ENCODE results near the gene OBSCN.

The OBSCN gene

DNA sequence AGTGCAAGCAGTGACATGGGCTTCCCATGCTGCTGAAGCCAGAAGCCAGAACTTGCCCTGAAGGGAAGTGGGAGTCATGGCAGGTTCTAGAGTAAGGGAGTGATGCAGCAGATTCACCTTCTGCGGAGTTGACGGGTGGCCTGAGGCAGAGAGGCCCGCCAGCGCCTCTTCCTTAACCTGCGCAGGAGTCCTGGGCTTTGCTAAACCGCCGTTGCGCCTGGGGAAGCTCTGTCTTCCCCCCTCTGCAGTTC is 67.3 kb downstream of the OBSCN start:
- no peak overlapping the region for H3K4me2 ChIP-seq (ENCODE audit: low read length)
- TF ChIP-seq, protein P1, sequence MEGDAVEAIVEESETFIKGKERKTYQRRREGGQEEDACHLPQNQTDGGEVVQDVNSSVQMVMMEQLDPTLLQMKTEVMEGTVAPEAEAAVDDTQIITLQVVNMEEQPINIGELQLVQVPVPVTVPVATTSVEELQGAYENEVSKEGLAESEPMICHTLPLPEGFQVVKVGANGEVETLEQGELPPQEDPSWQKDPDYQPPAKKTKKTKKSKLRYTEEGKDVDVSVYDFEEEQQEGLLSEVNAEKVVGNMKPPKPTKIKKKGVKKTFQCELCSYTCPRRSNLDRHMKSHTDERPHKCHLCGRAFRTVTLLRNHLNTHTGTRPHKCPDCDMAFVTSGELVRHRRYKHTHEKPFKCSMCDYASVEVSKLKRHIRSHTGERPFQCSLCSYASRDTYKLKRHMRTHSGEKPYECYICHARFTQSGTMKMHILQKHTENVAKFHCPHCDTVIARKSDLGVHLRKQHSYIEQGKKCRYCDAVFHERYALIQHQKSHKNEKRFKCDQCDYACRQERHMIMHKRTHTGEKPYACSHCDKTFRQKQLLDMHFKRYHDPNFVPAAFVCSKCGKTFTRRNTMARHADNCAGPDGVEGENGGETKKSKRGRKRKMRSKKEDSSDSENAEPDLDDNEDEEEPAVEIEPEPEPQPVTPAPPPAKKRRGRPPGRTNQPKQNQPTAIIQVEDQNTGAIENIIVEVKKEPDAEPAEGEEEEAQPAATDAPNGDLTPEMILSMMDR (IDR thresholded peaks at IDR 0.05; ENCODE audit: low read length): no peak
- H3K9ac ChIP-seq (ENCODE audit: low read length): no peak overlapping the region
- H4K20me1 ChIP-seq (ENCODE audit: insufficient read depth, low read length): no peaks in the 10 kb centered on the region
- H3K4me1 ChIP-seq (ENCODE audit: insufficient read depth, low read length, severe bottlenecking): peaks cover 6% of the 10 kb centered on the region
- H3F3A ChIP-seq (ENCODE audit: insufficient read depth, low read length): no peaks in the 10 kb centered on the region
- H3K4me3 ChIP-seq (ENCODE audit: low read depth, low read length, poor library complexity, severe bottlenecking): no peak overlapping the region
- H3K27ac ChIP-seq (ENCODE audit: low read depth, low read length, poor library complexity, severe bottlenecking): no peak overlapping the region
- H2AFZ ChIP-seq (ENCODE audit: low read length): no peak overlapping the region
- no peaks in the 10 kb centered on the region for H3K27me3 ChIP-seq (ENCODE audit: insufficient read depth, low read length)
- H3K79me2 ChIP-seq (ENCODE audit: insufficient read depth, low read length): no peaks in the 10 kb centered on the region
- H3K36me3 ChIP-seq (ENCODE audit: insufficient read depth, low read length): no peaks in the 10 kb centered on the region
- no peaks in the 10 kb centered on the region for H3K9me3 ChIP-seq (ENCODE audit: low read length)
- no peaks in the 10 kb centered on the region for H3K9me2 ChIP-seq (ENCODE audit: low read depth, low read length)

DNA sequence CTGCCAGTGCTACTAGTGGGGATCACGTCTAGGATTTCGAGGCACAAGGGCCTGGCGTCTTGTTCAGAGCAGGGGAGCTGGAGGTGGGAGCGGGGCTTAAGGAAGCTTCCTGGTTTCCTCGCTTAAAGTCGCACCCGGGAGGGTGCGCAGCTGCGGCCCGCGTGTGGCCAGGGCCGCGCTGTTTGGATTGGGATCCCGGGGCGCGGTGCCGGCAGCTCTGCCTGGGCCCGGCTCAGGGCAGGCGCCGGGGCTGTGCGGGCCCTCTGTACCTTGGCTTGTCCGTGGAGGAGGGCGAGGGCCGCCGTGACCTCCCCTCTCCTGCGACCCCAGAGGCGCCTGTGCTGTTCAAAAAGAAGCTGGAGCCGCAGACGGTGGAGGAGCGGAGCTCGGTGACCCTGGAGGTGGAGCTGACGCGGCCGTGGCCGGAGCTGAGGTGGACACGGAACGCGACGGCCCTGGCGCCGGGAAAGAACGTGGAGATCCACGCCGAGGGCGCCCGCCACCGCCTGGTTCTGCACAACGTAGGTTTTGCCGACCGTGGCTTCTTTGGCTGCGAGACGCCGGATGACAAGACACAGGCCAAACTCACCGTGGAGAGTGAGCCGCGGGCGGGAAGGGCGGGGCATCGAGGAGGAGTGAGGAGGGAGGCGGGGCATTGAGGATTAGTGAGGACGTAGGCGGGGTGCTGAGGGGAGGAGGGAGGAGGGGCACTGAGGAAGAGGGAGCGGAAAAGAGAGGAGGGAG is 67.8 kb downstream of the OBSCN start:
- H2AFZ ChIP-seq (ENCODE audit: low read length): no peak overlapping the region
- peak overlapping the region; percentile 45 for H3K4me3 ChIP-seq (ENCODE audit: low read depth, low read length, poor library complexity, severe bottlenecking)
- no peaks in the 10 kb centered on the region for H3K36me3 ChIP-seq (ENCODE audit: insufficient read depth, low read length)
- H3K27ac ChIP-seq (ENCODE audit: low read depth, low read length, poor library complexity, severe bottlenecking): no peak overlapping the region
- peak overlapping the region; percentile 51 for H3K4me2 ChIP-seq (ENCODE audit: low read length)
- peaks cover 6% of the 10 kb centered on the region for H3K4me1 ChIP-seq (ENCODE audit: insufficient read depth, low read length, severe bottlenecking)
- no peaks in the 10 kb centered on the region for H3K79me2 ChIP-seq (ENCODE audit: insufficient read depth, low read length)
- no peak overlapping the region for H3K9ac ChIP-seq (ENCODE audit: low read length)
- no peaks in the 10 kb centered on the region for H3K27me3 ChIP-seq (ENCODE audit: insufficient read depth, low read length)
- no peaks in the 10 kb centered on the region for H4K20me1 ChIP-seq (ENCODE audit: insufficient read depth, low read length)
- no peaks in the 10 kb centered on the region for H3K9me2 ChIP-seq (ENCODE audit: low read depth, low read length)
- no peaks in the 10 kb centered on the region for H3K9me3 ChIP-seq (ENCODE audit: low read length)
- TF ChIP-seq, protein P1 (IDR thresholded peaks at IDR 0.05; ENCODE audit: low read length): no peak
- TF ChIP-seq EZH2 (IDR thresholded peaks at IDR 0.05; ENCODE audit: borderline replicate concordance, low read length): no peak
- no peaks in the 10 kb centered on the region for H3F3A ChIP-seq (ENCODE audit: insufficient read depth, low read length)

DNA sequence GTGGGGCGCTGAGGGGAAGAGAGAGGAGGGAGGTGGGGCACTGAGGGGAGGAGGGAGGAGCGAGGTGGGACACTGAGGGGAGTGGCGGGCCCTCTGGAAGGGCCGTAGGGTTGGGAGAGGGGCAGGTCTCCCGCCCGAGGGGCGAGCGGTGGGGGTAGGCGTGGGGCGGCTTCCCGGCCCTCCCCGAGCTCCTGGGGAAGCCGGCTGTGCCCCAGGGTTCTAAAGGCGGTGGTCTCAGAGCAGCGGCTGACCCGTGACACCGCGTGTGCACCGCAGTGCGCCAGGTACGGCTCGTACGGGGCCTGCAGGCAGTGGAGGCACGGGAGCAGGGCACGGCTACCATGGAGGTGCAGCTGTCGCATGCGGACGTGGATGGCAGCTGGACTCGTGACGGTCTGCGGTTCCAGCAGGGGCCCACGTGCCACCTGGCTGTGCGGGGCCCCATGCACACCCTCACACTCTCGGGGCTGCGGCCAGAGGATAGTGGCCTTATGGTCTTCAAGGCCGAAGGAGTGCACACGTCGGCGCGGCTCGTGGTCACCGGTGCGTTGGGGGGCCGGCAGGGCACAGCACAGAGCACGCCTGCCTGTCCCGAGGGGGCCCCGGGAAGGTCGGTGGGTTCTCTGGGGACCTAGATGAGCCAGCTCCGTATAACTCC is 68.5 kb downstream of the OBSCN start:
- no peak overlapping the region for H3K27ac ChIP-seq (ENCODE audit: low read depth, low read length, poor library complexity, severe bottlenecking)
- H3F3A ChIP-seq (ENCODE audit: insufficient read depth, low read length): no peaks in the 10 kb centered on the region
- H3K9ac ChIP-seq (ENCODE audit: low read length): no peak overlapping the region; the same call in 1 of the 2 replicates
- H4K20me1 ChIP-seq (ENCODE audit: insufficient read depth, low read length): no peaks in the 10 kb centered on the region
- peaks cover 6% of the 10 kb centered on the region for H3K4me1 ChIP-seq (ENCODE audit: insufficient read depth, low read length, severe bottlenecking)
- H3K9me2 ChIP-seq (ENCODE audit: low read depth, low read length): no peaks in the 10 kb centered on the region
- H2AFZ ChIP-seq (ENCODE audit: low read length): no peak overlapping the region
- TF ChIP-seq, protein P1 (IDR thresholded peaks at IDR 0.05; ENCODE audit: low read length): no peak
- no peak for TF ChIP-seq EZH2 (IDR thresholded peaks at IDR 0.05; ENCODE audit: borderline replicate concordance, low read length)
- H3K79me2 ChIP-seq (ENCODE audit: insufficient read depth, low read length): no peaks in the 10 kb centered on the region
- H3K4me3 ChIP-seq (ENCODE audit: low read depth, low read length, poor library complexity, severe bottlenecking): peak overlapping the region; percentile 45
- no peaks in the 10 kb centered on the region for H3K36me3 ChIP-seq (ENCODE audit: insufficient read depth, low read length)
- H3K9me3 ChIP-seq (ENCODE audit: low read length): no peaks in the 10 kb centered on the region
- H3K4me2 ChIP-seq (ENCODE audit: low read length): peak overlapping the region; percentile 51
- no peaks in the 10 kb centered on the region for H3K27me3 ChIP-seq (ENCODE audit: insufficient read depth, low read length)
